HUES64 (cell line): ENCODE data around the gene MAPRE3.
"Not testable (repeated sequence)": the region's sequence is repeated elsewhere in the genome, so short reads cannot be mapped to it uniquely, and the experiment has no call there.

Experiments used
- H3K27ac ChIP-seq: 2 replicates; pipeline ENCODE4 v1.7.0; 2013; ENCODE audit warnings: low read depth, low read length, inconsistent platforms
- H3K27me3 ChIP-seq: 2 replicates; pipeline ENCODE4 v1.6.1; 2013; ENCODE audit warnings: mild to moderate bottlenecking, low read length; ENCODE audit not compliant: insufficient read depth
- H3K36me3 ChIP-seq: 2 replicates; pipeline ENCODE4 v1.6.1; 2013; ENCODE audit warnings: mild to moderate bottlenecking, low read length; ENCODE audit not compliant: insufficient read depth
- H3K4me1 ChIP-seq: 2 replicates; pipeline ENCODE4 v1.6.1; 2013; ENCODE audit warnings: mild to moderate bottlenecking, low read length, moderate library complexity; ENCODE audit not compliant: insufficient read depth
- H3K4me3 ChIP-seq: 2 replicates; pipeline ENCODE4 v1.5.1; 2013; ENCODE audit warnings: mild to moderate bottlenecking, low read length, moderate library complexity
- H3K9ac ChIP-seq: 2 replicates; pipeline ENCODE4 v1.6.1; 2013; ENCODE audit warnings: mild to moderate bottlenecking, low read depth, low read length
- H3K9me3 ChIP-seq: 2 replicates; pipeline ENCODE4 v1.6.1; 2013; ENCODE audit warnings: low read depth, low read length; ENCODE audit not compliant: insufficient read depth
- WGBS: fragments of 150-250, 120-280 bp; methylation state at CpG from one replicate; pipeline ENCODE4 v1.1.7; 2013; ENCODE audit warnings: missing lambda C conversion rate; 5-methylcytosine and 5-hydroxymethylcytosine counted together

MAPRE3 gene

GRCh38 chr2:27071990-27072830 is 101.8 kb downstream of the MAPRE3 start:
- Histone ChIP-seq H3K27me3 (no peaks in the 10 kb centered on the region), H3K4me3 (peak overlapping the region; percentile 100), H3K36me3 (peaks cover 34% of the 10 kb centered on the region), H3K4me1 (peaks cover 16% of the 10 kb centered on the region; the same call in 1 of the 2 replicates), H3K9me3 (no peaks in the 10 kb centered on the region), H3K27ac (peak overlapping the region; percentile 92), H3K9ac (peak overlapping the region; percentile 68)
- 2% methylated on average over 31 of the region's 34 CpGs for WGBS

- Histone ChIP-seq H3K9ac (no peak overlapping the region), H3K4me3 (peak overlapping the region; percentile 100), H3K27me3 (no peaks in the 10 kb centered on the region), H3K4me1 (peaks cover 16% of the 10 kb centered on the region; the same call in 1 of the 2 replicates), H3K9me3 (no peaks in the 10 kb centered on the region), H3K36me3 (peaks cover 27% of the 10 kb centered on the region), H3K27ac (peak overlapping the region; percentile 0; the same call in 1 of the 2 replicates)
- WGBS: 60% methylated on average over 5 of the region's 5 CpGs
These were observed 102.5 kb downstream of the MAPRE3 start for GRCh38 chr2:27072920-27073319.

- H3K9me3 ChIP-seq: no peaks in the 10 kb centered on the region
- H3K36me3 ChIP-seq: peaks cover 18% of the 10 kb centered on the region
- WGBS: 90% methylated on average over 2 of the region's 2 CpGs
- peaks cover 19% of the 10 kb centered on the region for H3K4me1 ChIP-seq
- no peaks in the 10 kb centered on the region for H3K27me3 ChIP-seq
- no peak overlapping the region for H3K4me3 ChIP-seq
- no peak overlapping the region for H3K27ac ChIP-seq
- no peak overlapping the region for H3K9ac ChIP-seq
These were observed 103.3 kb downstream of the MAPRE3 start for GRCh38 chr2:27073782-27074181.

DNA sequence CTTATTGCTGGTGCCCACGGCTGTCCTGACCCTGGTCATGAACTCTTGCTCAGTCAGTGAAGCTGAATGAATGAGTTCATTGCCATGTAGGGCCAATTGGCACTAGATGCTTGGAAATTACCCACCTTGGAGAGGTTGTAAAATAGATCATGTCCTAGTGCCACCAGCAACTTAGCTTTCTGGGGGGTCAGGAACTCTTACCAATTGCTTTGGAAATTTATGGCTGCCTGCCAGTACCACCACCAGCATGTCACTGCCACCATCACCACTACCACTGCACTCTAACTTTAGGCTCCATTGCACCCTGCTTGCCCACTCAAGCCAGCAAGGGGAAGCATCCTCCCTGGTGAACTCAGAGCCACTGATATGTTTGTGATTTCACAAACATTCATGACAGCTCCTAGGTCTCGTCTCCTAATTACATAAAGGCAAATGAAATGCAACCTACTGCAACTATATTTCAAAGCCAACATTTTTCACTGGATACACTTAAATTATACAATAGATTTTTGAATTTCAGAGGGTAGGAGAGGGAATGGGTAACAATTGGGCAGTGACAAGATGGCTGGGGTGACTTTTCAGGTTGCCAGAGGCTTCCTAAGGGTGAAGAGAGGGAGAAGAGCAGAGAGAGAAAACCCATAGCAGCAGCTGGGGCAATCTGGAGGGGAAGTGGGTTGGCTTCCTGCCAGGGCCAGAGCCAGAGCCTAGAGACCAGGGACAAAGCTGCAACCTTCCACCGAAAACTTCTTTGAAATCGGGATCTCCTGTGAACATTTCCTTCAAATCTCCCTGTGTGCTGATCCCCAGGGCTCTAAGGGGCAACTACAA is 104.5 kb downstream of the MAPRE3 start:
- H3K9me3 ChIP-seq: no peaks in the 10 kb centered on the region
- no peak overlapping the region for H3K9ac ChIP-seq
- no peak overlapping the region for H3K4me3 ChIP-seq
- peaks cover 19% of the 10 kb centered on the region for H3K4me1 ChIP-seq
- WGBS: 94% methylated on average over 4 of the region's 4 CpGs
- no peak overlapping the region for H3K27ac ChIP-seq
- H3K36me3 ChIP-seq: peaks cover 6% of the 10 kb centered on the region
- H3K27me3 ChIP-seq: no peaks in the 10 kb centered on the region

- 92% methylated on average over 6 of the region's 6 CpGs for WGBS
- H3K9ac ChIP-seq, H3K4me3 ChIP-seq, H3K36me3 ChIP-seq, H3K27me3 ChIP-seq, H3K27ac ChIP-seq, H3K9me3 ChIP-seq: not testable (repeated sequence)
- H3K4me1 ChIP-seq: peaks cover 14% of the 10 kb centered on the region
These were observed 105.1 kb downstream of the MAPRE3 start for GRCh38 chr2:27075566-27075871.

DNA sequence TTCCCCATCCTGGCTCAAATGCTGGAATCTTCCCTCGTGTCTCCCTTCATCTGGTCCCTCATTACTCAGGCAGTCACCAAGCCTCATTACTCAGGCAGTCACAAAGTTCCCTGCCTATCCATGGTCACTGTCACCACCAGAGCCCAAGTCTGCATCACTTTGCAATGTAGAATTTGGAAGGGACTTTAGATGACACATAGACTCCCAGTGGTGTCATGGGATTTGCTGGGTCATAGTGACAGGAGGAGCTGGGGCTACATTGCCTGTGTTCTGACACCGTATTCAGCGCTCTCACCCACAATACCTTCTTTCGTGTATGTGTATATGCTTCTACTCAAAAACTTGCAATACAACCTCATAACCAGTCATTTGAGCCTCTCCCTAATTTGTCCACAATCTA is 105.9 kb downstream of the MAPRE3 start:
- H3K9ac ChIP-seq: no peak overlapping the region
- 93% methylated on average over 4 of the region's 4 CpGs for WGBS
- H3K36me3 ChIP-seq: no peaks in the 10 kb centered on the region
- peaks cover 11% of the 10 kb centered on the region for H3K4me1 ChIP-seq
- no peak overlapping the region for H3K27ac ChIP-seq
- H3K4me3 ChIP-seq: no peak overlapping the region
- no peaks in the 10 kb centered on the region for H3K27me3 ChIP-seq
- H3K9me3 ChIP-seq: no peaks in the 10 kb centered on the region
